Hepatocyte (in vitro differentiated cells): ENCODE results near the gene LGI4.

Experiments used
- EZH2phosphoT487 ChIP-seq: fragments of 200-600 bp; sonication (generic); IDR thresholded peaks from one replicate; pipeline ENCODE4 v1.6.1; 2018; ENCODE audit warnings: antibody characterized with exemption, mild to moderate bottlenecking, low read depth, moderate library complexity; ENCODE audit not compliant: unreplicated experiment, severe bottlenecking
- TF ChIP-seq, protein P1 (sequence below): fragments of 200-600 bp; sonication (generic); IDR thresholded peaks from 2 replicates; pipeline ENCODE4 v1.5.1; 2016; ENCODE audit warnings: antibody characterized with exemption, mild to moderate bottlenecking; ENCODE audit not compliant: poor library complexity

DNA sequence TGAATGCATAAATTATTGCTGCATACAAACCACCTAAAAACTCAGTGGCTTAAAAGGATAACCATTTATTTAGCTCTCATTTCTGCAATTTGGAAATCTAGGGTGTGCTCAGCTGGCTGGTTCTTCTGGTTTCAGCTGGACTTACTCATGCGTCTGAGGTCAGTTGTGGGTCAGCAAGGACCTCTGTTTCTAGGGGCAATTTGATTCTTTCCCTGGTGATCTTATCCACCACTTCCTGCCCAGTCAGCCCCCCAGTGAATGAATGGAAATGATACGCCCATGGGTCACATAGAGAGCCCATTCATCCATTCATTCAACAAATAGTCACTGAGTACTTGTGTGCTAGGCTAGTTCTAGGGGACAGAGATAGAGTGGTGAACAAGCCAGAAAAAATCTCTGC, 29.6 kb upstream of the LGI4 start:
- TF ChIP-seq, protein P1, sequence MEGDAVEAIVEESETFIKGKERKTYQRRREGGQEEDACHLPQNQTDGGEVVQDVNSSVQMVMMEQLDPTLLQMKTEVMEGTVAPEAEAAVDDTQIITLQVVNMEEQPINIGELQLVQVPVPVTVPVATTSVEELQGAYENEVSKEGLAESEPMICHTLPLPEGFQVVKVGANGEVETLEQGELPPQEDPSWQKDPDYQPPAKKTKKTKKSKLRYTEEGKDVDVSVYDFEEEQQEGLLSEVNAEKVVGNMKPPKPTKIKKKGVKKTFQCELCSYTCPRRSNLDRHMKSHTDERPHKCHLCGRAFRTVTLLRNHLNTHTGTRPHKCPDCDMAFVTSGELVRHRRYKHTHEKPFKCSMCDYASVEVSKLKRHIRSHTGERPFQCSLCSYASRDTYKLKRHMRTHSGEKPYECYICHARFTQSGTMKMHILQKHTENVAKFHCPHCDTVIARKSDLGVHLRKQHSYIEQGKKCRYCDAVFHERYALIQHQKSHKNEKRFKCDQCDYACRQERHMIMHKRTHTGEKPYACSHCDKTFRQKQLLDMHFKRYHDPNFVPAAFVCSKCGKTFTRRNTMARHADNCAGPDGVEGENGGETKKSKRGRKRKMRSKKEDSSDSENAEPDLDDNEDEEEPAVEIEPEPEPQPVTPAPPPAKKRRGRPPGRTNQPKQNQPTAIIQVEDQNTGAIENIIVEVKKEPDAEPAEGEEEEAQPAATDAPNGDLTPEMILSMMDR = no peak
- no peak for TF ChIP-seq EZH2phosphoT487
